Caco-2 (cell line): ENCODE results near the gene ZNF12. TPM values are rescaled to one million over a fixed set of nuclear protein-coding genes. Genes with fewer than 3 reads are reported as not detected.

Source experiments
- BruUV-seq: library from RNA; stranded (reverse); fragments of 400-500 nt; replicated peaks from 2 replicates; lab custom pipeline; 2021; lab: Mats Ljungman, UMichigan
- CTCF ChIA-PET: fragments of 300-600 bp; sonication (Branson Sonifier 250); formaldehyde crosslinking; loops from one replicate; lab custom pipeline; 2022; ENCODE audit warnings: antibody characterized with exemption; lab: Charles Lee
- POLR2A ChIA-PET: fragments of 300-600 bp; sonication (Branson Sonifier 250); formaldehyde crosslinking; loops from one replicate; lab custom pipeline; 2022; ENCODE audit warnings: antibody characterized with exemption; lab: Charles Lee
- DNase-seq, 2 experiments: peaks; one replicate each; pipeline versions ENCODE4 v3.0.0 to v3.0.0-alpha.2; 2020 to 2022
- H3K27me3 ChIP-seq: replicated peaks from 2 replicates; pipeline ENCODE4 v1.6.0; 2011; ENCODE audit warnings: low read length; ENCODE audit not compliant: control insufficient read depth, insufficient read depth
- H3K36me3 ChIP-seq: 2 replicates; pipeline ENCODE4 v1.5.1; 2011; ENCODE audit warnings: low read length; ENCODE audit not compliant: control insufficient read depth, insufficient read depth
- H3K4me1 ChIP-seq: fragments of 250-450 bp; sonication (Bioruptor Pico); 2 replicates; pipeline ENCODE4 v1.5.1; 2020; ENCODE audit warnings: mild to moderate bottlenecking
- H3K4me3 ChIP-seq: 2 replicates; pipeline ENCODE4 v1.5.1; 2011; ENCODE audit warnings: low read depth, mild to moderate bottlenecking, control low read depth, low read length
- H3K9me3 ChIP-seq: fragments of 250-450 bp; sonication (Bioruptor Pico); 2 replicates; pipeline ENCODE4 v1.5.1; 2020; ENCODE audit warnings: mild to moderate bottlenecking, moderate library complexity
- H3K27ac Mint-ChIP-seq: one replicate; pipeline ENCODE4 v1.8.0; 2022; ENCODE audit warnings: mixed read lengths; ENCODE audit not compliant: unreplicated experiment
- H3K27me3 Mint-ChIP-seq: one replicate; pipeline ENCODE4 v1.8.0; 2022; ENCODE audit warnings: mixed read lengths; ENCODE audit not compliant: insufficient read depth, unreplicated experiment
- H3K36me3 Mint-ChIP-seq: one replicate; pipeline ENCODE4 v1.8.0; 2022; ENCODE audit warnings: mild to moderate bottlenecking, mixed read lengths; ENCODE audit not compliant: insufficient read depth, unreplicated experiment
- H3K4me1 Mint-ChIP-seq: one replicate; pipeline ENCODE4 v1.8.0; 2022; ENCODE audit warnings: low read depth, mixed read lengths; ENCODE audit not compliant: unreplicated experiment
- H3K4me3 Mint-ChIP-seq: one replicate; pipeline ENCODE4 v1.8.0; 2022; ENCODE audit warnings: mild to moderate bottlenecking, moderate library complexity, mixed read lengths; ENCODE audit not compliant: unreplicated experiment
- H3K9me3 Mint-ChIP-seq: one replicate; pipeline ENCODE4 v1.8.0; 2022; ENCODE audit warnings: mixed read lengths; ENCODE audit not compliant: unreplicated experiment
- intact Hi-C: fragments of 100-400 bp; cut with micrococcal nuclease; formaldehyde crosslinking; loops from one replicate; pipeline ENCODE4 v1.10.0; 2022; ENCODE audit not compliant: unreplicated experiment
- total RNA-seq: library from RNA; stranded (reverse); gene quantifications from 2 replicates; pipeline ENCODE4 v1.2.3, GENCODE V29; 2022
- TF ChIP-seq, protein P1 (sequence below), 2 experiments: fragments of 200-600 bp in 1 of 2; IDR thresholded peaks; 1 replicate in 1 of 2; 2 replicates in 1 of 2; pipeline versions ENCODE4 v1.5.1 to v1.8.0; 2011 to 2022; ENCODE audit warnings: antibody characterized with exemption in 1 of 2, control low read depth in 1 of 2, inconsistent platforms in 1 of 2, low read depth in 1 of 2, low read length in 1 of 2, mild to moderate bottlenecking in 1 of 2, moderate library complexity in 1 of 2; ENCODE audit not compliant: insufficient read depth in 1 of 2, severe bottlenecking in 1 of 2, unreplicated experiment in 1 of 2

Gene ZNF12
- total RNA-seq, 1 experiment from 2014 or later, result 30.4 TPM

DNA sequence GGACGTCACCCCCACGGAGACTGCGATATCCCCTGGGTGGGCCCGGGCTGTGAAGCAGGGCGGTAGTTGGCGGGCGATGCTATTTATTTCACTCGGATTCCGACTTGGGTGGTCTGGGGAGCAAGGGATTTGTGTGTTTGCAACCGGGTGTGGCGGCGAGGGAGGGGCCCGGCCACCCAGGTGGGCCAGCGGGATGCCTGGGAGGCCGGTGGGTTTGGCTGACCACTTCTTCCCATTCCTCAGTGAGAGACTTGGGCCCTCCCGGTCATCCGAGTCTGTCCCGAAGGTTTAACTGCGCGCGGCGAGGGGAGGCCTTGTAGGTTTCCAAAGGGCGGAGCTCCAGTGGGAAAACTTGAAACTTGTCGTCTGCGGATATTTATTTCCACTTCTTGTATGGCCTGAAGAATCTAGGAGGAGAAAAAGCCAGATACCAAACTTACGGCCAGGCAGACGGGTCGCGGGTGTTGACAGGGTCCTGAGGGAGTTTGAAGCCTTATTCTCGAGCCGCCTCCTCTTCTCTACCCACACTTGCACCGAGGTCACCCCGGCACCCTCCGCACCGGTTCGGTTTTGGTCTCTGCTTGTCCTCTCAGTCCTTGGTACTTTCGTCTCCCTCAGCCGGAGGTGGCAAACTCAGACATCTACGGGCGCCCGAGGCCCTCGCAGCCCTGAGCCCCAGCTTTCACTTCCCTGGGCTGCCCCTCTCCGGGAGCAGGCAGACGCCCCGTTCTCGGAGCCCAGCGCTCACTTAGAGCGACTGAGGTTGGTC lies 51.7 kb downstream of the ZNF12 start:
- ChIA-PET CTCF (no interaction called here), POLR2A (no interaction called here)
- H3K27ac Mint-ChIP-seq, result peak overlapping the region; percentile 63
- DNase-seq, result no peak
- H3K4me1 Mint-ChIP-seq, result no peaks in the 10 kb centered on the region
- BruUV-seq, result no TSS peak
- Histone ChIP-seq H3K36me3 (peaks cover 10% of the 10 kb centered on the region), H3K9me3 (no peaks in the 10 kb centered on the region), H3K4me3 (no peak overlapping the region), H3K4me1 (no peaks in the 10 kb centered on the region), H3K27me3 (no peaks in the 10 kb centered on the region)
- intact Hi-C loops, result no loop called here
- H3K9me3 Mint-ChIP-seq, result no peaks in the 10 kb centered on the region
- no peaks in the 10 kb centered on the region for H3K27me3 Mint-ChIP-seq
- TF ChIP-seq, protein P1, sequence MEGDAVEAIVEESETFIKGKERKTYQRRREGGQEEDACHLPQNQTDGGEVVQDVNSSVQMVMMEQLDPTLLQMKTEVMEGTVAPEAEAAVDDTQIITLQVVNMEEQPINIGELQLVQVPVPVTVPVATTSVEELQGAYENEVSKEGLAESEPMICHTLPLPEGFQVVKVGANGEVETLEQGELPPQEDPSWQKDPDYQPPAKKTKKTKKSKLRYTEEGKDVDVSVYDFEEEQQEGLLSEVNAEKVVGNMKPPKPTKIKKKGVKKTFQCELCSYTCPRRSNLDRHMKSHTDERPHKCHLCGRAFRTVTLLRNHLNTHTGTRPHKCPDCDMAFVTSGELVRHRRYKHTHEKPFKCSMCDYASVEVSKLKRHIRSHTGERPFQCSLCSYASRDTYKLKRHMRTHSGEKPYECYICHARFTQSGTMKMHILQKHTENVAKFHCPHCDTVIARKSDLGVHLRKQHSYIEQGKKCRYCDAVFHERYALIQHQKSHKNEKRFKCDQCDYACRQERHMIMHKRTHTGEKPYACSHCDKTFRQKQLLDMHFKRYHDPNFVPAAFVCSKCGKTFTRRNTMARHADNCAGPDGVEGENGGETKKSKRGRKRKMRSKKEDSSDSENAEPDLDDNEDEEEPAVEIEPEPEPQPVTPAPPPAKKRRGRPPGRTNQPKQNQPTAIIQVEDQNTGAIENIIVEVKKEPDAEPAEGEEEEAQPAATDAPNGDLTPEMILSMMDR (IDR thresholded peaks at IDR 0.05; ENCODE audit: insufficient read depth in 1 of 2, low read depth in 1 of 2, low read length in 1 of 2, severe bottlenecking in 1 of 2, unreplicated experiment in 1 of 2), result no peak
- no peak overlapping the region for H3K4me3 Mint-ChIP-seq
- peaks cover 46% of the 10 kb centered on the region for H3K36me3 Mint-ChIP-seq

DNA sequence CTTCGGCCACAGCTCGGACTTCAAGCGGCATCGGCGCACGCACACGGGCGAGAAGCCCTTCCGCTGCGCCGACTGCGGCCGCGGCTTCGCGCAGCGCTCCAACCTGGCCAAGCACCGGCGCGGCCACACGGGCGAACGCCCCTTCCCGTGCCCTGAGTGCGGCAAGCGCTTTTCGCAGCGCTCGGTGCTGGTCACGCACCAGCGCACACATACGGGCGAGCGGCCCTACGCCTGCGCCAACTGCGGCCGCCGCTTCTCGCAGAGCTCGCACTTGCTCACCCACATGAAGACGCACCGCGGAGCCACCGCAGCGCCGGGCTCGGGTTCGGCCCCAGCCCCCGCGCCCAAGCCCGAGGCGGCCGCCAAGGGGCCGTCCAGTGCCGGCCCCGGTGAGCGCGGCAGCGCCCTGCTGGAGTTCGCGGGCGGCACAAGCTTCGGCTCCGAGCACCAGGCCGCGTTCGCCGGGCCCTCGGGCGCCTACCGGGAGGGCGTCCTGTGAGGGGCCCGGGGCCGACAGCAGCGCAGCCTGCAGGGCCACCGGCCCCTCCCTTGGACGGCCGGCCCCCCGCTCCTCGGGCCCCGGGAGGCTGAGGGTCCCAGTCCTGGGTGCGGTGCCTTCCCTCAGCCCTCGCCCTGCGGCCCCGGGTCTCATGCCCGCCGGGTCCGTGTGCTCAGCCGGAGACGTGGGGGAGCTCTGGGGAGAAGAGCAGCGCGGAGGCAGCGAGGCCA lies 52.5 kb downstream of the ZNF12 start:
- H3K36me3 Mint-ChIP-seq, result peaks cover 49% of the 10 kb centered on the region
- H3K27me3 Mint-ChIP-seq, result no peaks in the 10 kb centered on the region
- H3K4me1 ChIP-seq, result no peaks in the 10 kb centered on the region
- no peaks in the 10 kb centered on the region for H3K9me3 Mint-ChIP-seq
- no peak overlapping the region for H3K4me3 Mint-ChIP-seq
- peaks cover 10% of the 10 kb centered on the region for H3K36me3 ChIP-seq
- H3K9me3 ChIP-seq, result no peaks in the 10 kb centered on the region
- H3K27me3 ChIP-seq, result no peaks in the 10 kb centered on the region
- TF ChIP-seq, protein P1 (IDR thresholded peaks at IDR 0.05; ENCODE audit: insufficient read depth in 1 of 2, low read depth in 1 of 2, low read length in 1 of 2, severe bottlenecking in 1 of 2, unreplicated experiment in 1 of 2), result no peak
- BruUV-seq, result no TSS peak
- no peak overlapping the region for H3K4me3 ChIP-seq
- CTCF ChIA-PET, result no interaction called here
- POLR2A ChIA-PET, result no interaction called here
- H3K4me1 Mint-ChIP-seq, result no peaks in the 10 kb centered on the region
- no peak for DNase-seq
- H3K27ac Mint-ChIP-seq, result peak overlapping the region; percentile 63
- intact Hi-C loops, result no loop called here

DNA sequence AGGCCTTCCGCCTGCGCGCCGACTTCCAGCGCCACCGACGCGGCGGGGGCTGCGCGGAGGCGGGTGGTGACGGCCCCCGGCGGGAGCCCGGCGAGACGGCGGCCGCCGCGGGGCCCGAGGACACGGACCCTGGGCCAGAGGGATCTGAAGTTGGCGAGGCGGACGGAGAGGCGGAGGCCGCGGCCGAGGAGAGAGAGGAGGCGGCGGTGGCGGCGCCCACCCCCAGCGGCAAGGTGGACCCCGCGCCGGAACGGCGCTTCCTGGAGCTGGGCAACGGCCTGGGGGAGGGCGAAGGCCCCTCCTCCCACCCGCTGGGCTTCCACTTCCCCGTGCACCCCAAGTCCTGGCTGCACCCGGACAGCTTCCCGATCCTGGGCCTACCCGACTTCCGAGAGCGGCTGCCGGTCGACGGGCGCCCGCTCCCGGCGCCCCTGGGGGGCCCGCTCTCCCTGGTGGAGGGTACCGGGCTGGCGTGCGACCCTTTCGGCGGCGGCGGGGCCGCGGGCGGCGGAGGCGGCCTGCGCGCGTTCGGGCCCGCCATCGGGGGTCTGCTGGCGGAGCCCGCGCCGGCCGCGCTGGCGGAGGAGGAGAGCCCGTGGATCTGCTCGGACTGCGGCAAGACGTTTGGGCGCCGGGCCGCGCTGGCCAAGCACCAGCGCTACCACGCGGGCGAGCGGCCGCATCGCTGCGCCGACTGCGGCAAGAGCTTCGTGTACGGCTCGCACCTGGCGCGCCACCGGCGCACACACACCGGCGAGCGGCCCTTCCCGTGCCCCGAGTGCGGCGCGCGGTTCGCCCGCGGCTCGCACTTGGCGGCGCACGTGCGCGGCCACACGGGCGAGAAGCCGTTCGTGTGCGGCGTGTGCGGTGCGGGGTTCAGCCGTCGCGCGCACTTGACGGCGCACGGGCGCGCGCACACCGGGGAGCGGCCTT lies 53.4 kb downstream of the ZNF12 start:
- BruUV-seq, result no TSS peak
- ChIA-PET CTCF (no interaction called here), POLR2A (no interaction called here)
- intact Hi-C loops, result no loop called here
- no peaks in the 10 kb centered on the region for H3K9me3 Mint-ChIP-seq
- H3K36me3 ChIP-seq, result peaks cover 10% of the 10 kb centered on the region
- no peaks in the 10 kb centered on the region for H3K27me3 Mint-ChIP-seq
- H3K4me3 Mint-ChIP-seq, result no peak overlapping the region
- DNase-seq, result no peak
- H3K36me3 Mint-ChIP-seq, result peaks cover 50% of the 10 kb centered on the region
- no peaks in the 10 kb centered on the region for H3K4me1 Mint-ChIP-seq
- no peak overlapping the region for H3K27ac Mint-ChIP-seq
- no peaks in the 10 kb centered on the region for H3K27me3 ChIP-seq
- TF ChIP-seq, protein P1 (IDR thresholded peaks at IDR 0.05; ENCODE audit: insufficient read depth in 1 of 2, low read depth in 1 of 2, low read length in 1 of 2, severe bottlenecking in 1 of 2, unreplicated experiment in 1 of 2), result no peak
- H3K4me3 ChIP-seq, result no peak overlapping the region
- no peaks in the 10 kb centered on the region for H3K4me1 ChIP-seq
- no peaks in the 10 kb centered on the region for H3K9me3 ChIP-seq
